ENCODE results near the gene SLC29A1.
A peak's percentile ranks its signal among the peaks of the same experiment; 100 is the strongest.

Gene SLC29A1

GRCh38 chr6:44253307-44254101 is 30.1 kb downstream of the SLC29A1 start:
- peak; percentile 64 for TF ChIP-seq CTCF (conservative IDR thresholded peaks at IDR 0.05; ENCODE audit: low read depth)
- DNase-seq (ENCODE audit: low spot score): no peak
- ChIA-PET POLR2A (ENCODE audit: low non-redundant PET) (no interaction called here), CTCF (interaction anchor here (0.6 to 0.8 kb wide), 5 partner anchors 15 to 166 kb away, joined by 3 read pairs; no protein-coding TSS in a partner anchor)
- H3K27ac ChIP-seq: peak overlapping the region; percentile 71

GRCh38 chr6:44254191-44255104 is 31.1 kb downstream of the SLC29A1 start:
- no peak for TF ChIP-seq CTCF (conservative IDR thresholded peaks at IDR 0.05; ENCODE audit: low read depth)

GRCh38 chr6:44255105-44255808 is 31.9 kb downstream of the SLC29A1 start:
- CTCF ChIA-PET: interaction anchor here (0.6 kb wide), 1 partner anchor 49 kb away, joined by 3 read pairs; no protein-coding TSS in a partner anchor
- DNase-seq (ENCODE audit: low spot score): peak; percentile 20
- no peak for TF ChIP-seq CTCF (conservative IDR thresholded peaks at IDR 0.05; ENCODE audit: low read depth)
- POLR2A ChIA-PET (ENCODE audit: low non-redundant PET): no interaction called here
- H3K27ac ChIP-seq: peak overlapping the region; percentile 71

More at GRCh38 chr6:44254191-44255104, 31.1 kb downstream of the SLC29A1 start:
- ChIA-PET POLR2A (ENCODE audit: low non-redundant PET) (no interaction called here), CTCF (interaction anchor here (0.6 to 0.8 kb wide), 3 partner anchors 14 to 20 kb away, joined by 3 read pairs; no protein-coding TSS in a partner anchor)
- DNase-seq (ENCODE audit: low spot score): no peak
- peak overlapping the region; percentile 71 for H3K27ac ChIP-seq

GRCh38 chr6:44255871-44256774 is 32.7 kb downstream of the SLC29A1 start:
- TF ChIP-seq CTCF (conservative IDR thresholded peaks at IDR 0.05; ENCODE audit: low read depth): no peak
- DNase-seq (ENCODE audit: low spot score): peak; percentile 44
- ChIA-PET CTCF (interaction anchor here (0.5 to 1.4 kb wide), 13 partner anchors 8 to 855 kb away, joined by 3 to 8 read pairs (median 4); no protein-coding TSS in a partner anchor), POLR2A (ENCODE audit: low non-redundant PET) (interaction anchor here (1.0 to 1.6 kb wide), 2 partner anchors 8 to 9 kb away, joined by 4 to 6 read pairs; partner anchors contain the start of gene HSP90AB1)
- H3K27ac ChIP-seq: peak overlapping the region; percentile 83

GRCh38 chr6:44256775-44257024 is 33.3 kb downstream of the SLC29A1 start:
- no peak for TF ChIP-seq CTCF (conservative IDR thresholded peaks at IDR 0.05; ENCODE audit: low read depth)
- CTCF ChIA-PET: interaction anchor here (0.5 to 1.4 kb wide), 13 partner anchors 7 to 856 kb away, joined by 3 to 8 read pairs (median 4); no protein-coding TSS in a partner anchor
- peak overlapping the region; percentile 83 for H3K27ac ChIP-seq
- DNase-seq (ENCODE audit: low spot score): no peak
- POLR2A ChIA-PET (ENCODE audit: low non-redundant PET): interaction anchor here (1.0 to 1.6 kb wide), 2 partner anchors 9 to 10 kb away, joined by 4 to 6 read pairs; partner anchors contain the start of gene HSP90AB1

Measured in RWPE1 (cell line).